ENCODE measurements around the gene ZBTB16.

ZBTB16 gene

DNA sequence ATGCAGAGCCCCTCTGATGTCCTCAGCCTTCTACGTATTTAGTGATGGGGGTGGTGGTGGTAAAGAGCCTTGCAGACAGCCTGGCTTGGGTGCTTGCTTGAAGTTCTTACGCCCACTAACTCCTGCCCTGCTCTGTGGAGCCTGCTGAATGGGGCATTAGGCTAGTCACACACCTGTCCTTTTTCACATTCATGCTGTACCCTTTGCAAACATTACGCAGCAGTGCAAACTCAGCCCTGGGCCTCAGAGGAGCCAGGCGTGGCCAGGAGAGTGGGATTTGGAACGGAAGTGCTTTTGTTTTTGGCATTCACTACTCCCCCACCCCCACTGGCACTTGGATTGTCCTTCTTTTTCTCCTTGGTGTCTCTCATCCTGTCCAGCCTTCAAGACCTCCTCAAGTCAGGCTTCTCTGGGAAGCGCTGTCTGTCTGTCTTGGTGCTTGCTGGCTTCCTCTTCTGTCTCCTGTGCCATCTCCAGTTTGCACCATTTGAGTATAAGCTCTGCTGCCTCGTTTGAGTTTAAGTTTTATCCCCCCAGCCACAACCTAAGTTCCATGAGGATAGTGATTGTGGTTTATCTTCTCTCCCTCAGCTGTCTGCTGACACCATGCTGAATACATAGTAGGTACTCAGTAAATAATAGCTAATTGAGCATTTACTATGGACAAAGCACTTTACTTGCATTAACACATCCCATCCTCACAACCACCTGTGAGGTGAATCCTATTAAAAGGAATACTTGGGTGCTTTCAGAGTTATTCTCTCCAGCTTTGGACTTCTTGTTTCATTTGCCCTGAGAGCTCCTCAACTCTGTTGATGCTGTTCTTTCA, 26.7 kb downstream of the ZBTB16 start:
- no peak for DNase-seq

- DNase-seq, result no peak
Observed at GRCh38 chr11:114087025-114087424, 27.5 kb downstream of the ZBTB16 start.

DNA sequence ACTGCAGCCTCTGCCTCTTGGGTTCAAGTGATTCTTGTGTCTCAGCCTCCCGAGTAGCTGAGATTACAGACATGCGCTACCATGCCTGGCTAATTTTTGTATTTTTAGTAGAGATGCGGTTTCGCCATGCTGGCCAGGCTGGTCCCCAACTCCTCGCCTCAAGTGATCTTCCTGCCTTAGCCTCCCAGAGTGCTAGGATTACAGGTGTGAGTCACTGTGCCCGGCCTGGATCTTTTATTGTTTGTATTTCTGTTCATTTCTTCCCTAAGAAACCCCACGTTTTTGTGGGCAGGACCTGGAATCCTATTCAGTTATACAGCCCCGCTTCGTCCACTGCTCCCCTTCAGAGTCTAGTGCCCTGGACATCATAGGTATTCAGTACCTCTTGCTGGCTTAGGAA, 28.7 kb downstream of the ZBTB16 start:
- no peak for DNase-seq

DNA sequence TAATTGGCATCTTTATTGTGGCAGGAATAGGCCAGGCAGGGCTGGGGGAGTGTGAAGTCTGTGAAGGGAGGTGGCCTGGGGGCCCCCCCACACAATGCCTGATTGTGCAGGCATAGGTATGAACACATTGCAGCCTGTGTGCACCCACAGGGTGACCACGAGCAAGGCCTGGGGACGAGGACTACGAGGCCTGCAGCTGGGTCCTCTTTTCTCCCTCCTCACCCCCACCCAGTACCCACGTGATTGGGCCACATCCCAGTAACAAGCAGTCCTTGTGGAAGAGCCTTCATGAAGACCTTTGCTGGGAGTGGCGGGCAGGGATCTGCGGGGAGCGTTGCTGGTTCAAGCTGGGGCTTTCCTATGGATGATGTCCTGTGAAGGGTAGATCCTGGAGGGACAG, 29.3 kb downstream of the ZBTB16 start:
- DNase-seq, result no peak

DNA sequence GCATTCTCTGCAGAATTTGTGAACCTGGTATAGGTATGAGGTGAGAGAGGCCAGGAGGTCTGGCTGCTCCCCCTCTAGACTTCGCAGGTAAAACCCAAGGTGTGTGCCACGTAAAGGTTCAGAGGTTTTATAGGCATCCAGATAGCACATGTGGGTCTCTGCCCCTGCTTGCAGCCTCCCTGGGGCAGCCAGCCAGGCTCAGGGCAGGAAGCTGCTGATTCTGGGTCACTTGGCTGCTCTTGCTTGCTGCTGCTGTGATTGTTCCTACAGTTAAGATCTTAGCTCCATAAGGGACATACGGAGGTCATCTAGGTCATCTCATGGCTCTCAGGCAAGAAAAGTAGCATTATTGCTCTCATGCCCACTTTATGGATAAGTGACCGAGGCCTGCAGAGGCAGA, 30.2 kb downstream of the ZBTB16 start:
- DNase-seq, result no peak

GRCh38 chr11:114090225-114090910, 30.9 kb downstream of the ZBTB16 start:
- DNase-seq, result no peak

DNA sequence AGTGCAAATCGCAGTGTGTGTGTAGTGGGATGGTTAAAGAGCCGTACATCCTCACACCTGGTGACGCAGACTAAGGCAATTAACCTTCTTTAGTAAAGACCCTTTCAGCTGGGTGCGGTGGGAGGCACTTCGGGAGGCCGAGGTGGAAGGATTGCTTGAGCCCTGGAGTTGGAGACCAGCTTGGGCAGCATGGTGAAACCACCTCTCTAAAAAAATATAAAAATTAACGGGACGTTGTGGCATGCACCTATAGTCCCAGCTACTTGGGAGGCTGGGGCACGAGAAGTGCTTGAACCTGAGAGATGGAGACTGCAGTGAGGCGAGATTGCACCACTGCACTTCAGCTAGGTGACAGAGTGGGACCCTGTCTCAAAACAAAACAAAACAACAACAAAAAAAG, 31.5 kb downstream of the ZBTB16 start:
- no peak for DNase-seq

- DNase-seq, result no peak
Observed at GRCh38 chr11:114091516-114092397, 32.2 kb downstream of the ZBTB16 start.

DNA sequence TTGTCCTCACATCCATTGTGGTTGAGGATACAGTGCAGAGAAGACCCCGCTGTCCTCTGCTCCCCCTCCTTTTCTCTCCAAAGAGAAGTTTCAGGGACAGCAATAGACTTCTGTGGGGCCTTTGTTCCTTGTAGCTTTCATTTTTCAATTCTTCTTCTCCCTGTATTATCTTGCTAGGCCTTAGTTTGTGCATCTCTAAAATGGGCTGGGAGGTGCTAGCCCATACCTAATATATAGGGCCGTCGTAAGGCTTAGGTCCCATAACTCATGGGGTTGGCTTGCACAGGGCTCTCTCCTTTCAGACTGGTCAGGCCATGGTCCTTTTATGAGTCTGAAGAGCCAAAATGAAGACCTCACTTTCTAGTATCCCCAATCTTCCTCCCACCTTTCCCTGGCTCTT, 33.0 kb downstream of the ZBTB16 start:
- DNase-seq, result no peak

DNA sequence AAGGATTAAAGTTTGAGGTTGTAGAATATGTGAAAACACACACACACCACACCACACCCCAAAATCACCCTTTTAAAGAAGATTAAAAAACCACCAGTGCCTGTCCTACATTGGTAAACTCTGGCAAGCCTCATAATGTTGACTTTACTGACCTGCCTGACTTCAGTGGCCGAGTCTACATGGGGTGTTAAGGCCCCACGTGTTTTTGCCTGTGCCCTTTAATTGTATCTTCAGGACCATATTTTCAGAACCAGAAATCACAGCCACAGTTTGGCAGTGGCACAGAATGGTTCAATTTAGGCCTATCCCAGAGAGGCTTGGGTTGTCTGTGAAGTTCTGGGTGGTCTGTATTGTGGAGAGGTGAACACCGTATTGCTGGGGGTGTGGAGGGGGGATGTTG, 33.4 kb downstream of the ZBTB16 start:
- no peak for DNase-seq

- no peak for DNase-seq
Observed at GRCh38 chr11:114094516-114094915, 35.0 kb downstream of the ZBTB16 start.

GRCh38 chr11:114095899-114096298, 36.4 kb downstream of the ZBTB16 start:
- DNase-seq, result no peak

DNA sequence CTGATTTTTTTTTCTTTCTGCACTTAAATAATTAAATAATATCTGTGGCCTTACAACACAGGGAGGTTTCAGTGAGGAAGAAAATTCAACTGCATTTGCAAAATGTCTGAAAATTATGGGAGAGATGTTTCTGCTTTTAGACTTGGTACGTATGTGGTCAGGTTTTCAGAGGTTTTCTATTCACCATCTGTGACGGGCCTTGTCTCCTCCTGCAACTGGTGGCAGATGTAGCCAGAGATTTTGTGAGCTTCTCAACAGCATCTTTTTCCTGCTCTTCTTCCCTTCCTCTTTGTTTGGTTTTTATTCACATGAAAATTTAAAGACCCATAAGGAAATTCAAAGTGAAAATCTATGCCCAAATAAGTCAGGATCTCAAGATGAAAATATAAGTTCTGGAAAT, 38.3 kb downstream of the ZBTB16 start:
- no peak for DNase-seq

- no peak for DNase-seq
Observed at GRCh38 chr11:114098927-114099326, 39.4 kb downstream of the ZBTB16 start.

- DNase-seq, result no peak
Observed at GRCh38 chr11:114099392-114100178, 40.1 kb downstream of the ZBTB16 start.

DNA sequence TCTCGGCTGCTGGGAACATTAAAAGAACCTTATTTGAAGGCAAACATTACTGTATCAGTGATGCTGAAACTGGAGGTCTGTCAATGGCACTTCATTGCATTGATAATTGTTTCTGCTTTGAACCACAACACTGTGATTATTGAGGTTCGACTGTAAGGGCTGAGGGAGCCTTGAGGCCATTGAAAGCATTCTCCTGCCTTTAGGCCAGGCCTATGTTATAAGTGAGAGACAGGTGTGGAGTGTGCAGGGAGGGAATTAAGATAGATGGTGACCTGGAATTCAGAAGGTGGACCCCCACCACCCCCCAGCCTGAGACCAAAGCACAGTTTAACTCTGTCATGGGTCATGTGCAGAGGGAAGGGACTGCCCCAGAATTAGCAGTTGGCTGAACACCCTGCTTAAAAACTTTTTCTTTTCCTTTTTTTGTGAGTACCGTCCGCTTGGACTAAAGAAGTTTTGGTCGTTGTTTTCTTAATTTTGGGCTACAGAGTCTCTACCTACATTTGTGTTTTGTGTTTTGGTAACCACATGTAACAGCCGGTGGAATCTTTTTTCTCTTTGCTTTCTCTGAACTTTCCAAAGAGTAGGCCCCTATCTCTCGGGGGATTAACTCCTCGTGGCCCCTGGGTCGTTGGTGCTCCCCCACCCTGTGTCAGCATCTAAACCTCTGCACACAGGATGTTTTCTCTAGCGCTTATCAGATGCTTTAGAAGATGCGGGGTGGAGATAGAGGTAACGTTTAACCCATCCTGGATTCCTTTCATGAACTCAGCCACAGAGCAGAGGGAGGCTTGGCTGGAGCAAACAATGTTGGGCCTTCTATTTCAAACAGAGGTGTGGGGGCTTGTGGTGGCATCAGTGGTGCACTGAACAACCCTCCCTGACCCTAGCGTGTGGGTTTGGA, 43.7 kb downstream of the ZBTB16 start:
- no peak for DNase-seq

DNA sequence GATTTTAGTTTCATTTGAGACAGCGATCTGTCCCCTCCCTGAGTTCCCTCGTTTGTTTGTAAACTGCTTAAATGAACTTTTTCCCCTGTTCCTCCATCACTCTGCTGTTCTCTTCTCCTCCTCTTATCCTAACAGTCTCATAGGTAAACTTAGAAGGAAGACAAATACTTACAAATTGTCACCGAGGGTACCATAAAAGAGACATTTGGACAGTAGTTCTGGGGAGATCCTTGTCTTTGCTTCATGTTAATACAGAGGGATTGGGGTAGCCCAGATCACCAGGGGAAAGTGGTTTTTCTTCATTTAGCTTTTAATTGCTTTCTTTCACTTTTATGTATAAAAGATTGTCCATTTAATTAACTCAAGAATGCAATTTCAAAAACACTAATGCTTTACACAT, 46.1 kb downstream of the ZBTB16 start:
- DNase-seq, result no peak

GRCh38 chr11:114106047-114106446, 46.5 kb downstream of the ZBTB16 start:
- DNase-seq, result no peak

- DNase-seq, result no peak
Observed at GRCh38 chr11:114106986-114107385, 47.5 kb downstream of the ZBTB16 start.

- no peak for DNase-seq
Observed at GRCh38 chr11:114108501-114109205, 49.1 kb downstream of the ZBTB16 start.
